ENCODE measurements around the gene ARMC12. TPM values are rescaled to one million over a fixed set of nuclear protein-coding genes. Genes with fewer than 3 reads are reported as not detected.
A peak's percentile ranks its signal among the peaks of the same experiment; 100 is the strongest.

Gene ARMC12
- total and polyA plus RNA-seq, 2 of the 13 experiments (the other 11 are each of a cell fraction or from before 2014, with no cell fraction given), result 1.3 TPM; not detected in 1

DNA sequence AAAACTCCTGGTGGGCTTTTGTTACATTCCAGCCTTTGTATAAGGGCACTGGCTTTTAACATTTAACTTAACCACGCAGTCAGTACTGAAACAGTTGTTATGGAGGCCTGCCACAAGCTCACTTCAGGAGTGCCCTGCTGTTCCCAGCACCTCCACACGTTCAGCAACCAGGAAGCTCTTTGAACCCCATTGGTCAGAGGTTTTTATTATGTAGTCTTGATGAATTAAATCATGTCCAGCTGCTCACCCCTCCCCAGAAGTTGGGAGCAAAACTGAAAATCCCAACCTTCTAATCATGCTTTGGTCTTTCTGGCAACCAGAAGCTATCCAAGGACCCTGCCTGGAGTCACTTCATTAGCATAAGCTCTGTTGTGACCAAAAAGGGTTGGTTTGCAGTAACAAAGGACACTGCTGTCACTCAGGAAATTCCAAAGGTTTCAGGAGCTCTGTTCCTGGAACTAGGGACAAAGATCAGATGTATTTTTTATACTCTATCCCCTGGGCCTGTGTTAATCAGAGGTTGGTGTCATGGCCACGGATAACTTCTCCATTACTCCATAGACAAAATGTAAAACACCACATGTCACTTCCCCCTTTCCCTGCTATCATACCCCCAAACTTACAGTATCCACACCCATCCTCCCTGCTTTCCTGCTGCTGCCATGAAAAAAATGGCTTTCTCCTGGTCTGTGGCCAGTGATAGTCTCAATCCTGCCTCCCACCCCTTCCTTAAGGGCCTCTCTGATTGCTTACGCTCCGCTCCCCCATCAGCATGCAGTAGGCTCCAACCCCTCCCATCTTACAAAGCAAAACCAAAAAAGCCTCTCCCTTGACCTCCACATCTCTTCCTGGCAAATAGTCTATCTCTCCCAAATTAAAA lies 3.1 kb downstream of the ARMC12 start (continued):
- TF ChIP-seq ZNF205 (CRISPR knock-in tag; IDR thresholded peaks at IDR 0.05), result 0 out of 2 replicates have a peak, but pooled peaks have one; percentile 16
- TF ChIP-seq SSRP1 (CRISPR knock-in tag; IDR thresholded peaks at IDR 0.05), result no peak
- TF ChIP-seq SNRNP70 (IDR thresholded peaks at IDR 0.05; ENCODE audit: low read depth, low read length), result no peak
- TF ChIP-seq, protein P1, sequence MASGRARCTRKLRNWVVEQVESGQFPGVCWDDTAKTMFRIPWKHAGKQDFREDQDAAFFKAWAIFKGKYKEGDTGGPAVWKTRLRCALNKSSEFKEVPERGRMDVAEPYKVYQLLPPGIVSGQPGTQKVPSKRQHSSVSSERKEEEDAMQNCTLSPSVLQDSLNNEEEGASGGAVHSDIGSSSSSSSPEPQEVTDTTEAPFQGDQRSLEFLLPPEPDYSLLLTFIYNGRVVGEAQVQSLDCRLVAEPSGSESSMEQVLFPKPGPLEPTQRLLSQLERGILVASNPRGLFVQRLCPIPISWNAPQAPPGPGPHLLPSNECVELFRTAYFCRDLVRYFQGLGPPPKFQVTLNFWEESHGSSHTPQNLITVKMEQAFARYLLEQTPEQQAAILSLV (CRISPR knock-in tag; IDR thresholded peaks at IDR 0.05; ENCODE audit: borderline replicate concordance), result no peak
- no peak for TF ChIP-seq ZNF839 (CRISPR knock-in tag; IDR thresholded peaks at IDR 0.05; ENCODE audit: borderline replicate concordance)
- no peak for TF ChIP-seq MAFF (IDR thresholded peaks at IDR 0.05; ENCODE audit: low read depth, low read length)
- TF ChIP-seq RCOR2 (CRISPR knock-in tag; IDR thresholded peaks at IDR 0.05), result peak; percentile 69
- TF ChIP-seq ZNF720 (CRISPR knock-in tag; IDR thresholded peaks at IDR 0.05), result no peak
- TF ChIP-seq, protein P2, sequence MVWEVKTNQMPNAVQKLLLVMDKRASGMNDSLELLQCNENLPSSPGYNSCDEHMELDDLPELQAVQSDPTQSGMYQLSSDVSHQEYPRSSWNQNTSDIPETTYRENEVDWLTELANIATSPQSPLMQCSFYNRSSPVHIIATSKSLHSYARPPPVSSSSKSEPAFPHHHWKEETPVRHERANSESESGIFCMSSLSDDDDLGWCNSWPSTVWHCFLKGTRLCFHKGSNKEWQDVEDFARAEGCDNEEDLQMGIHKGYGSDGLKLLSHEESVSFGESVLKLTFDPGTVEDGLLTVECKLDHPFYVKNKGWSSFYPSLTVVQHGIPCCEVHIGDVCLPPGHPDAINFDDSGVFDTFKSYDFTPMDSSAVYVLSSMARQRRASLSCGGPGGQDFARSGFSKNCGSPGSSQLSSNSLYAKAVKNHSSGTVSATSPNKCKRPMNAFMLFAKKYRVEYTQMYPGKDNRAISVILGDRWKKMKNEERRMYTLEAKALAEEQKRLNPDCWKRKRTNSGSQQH (CRISPR knock-in tag; IDR thresholded peaks at IDR 0.05; ENCODE audit: low read depth), result no peak
- TF ChIP-seq CBX1 (IDR thresholded peaks at IDR 0.05; ENCODE audit: low read depth), result no peak
- TF ChIP-seq, protein P3, sequence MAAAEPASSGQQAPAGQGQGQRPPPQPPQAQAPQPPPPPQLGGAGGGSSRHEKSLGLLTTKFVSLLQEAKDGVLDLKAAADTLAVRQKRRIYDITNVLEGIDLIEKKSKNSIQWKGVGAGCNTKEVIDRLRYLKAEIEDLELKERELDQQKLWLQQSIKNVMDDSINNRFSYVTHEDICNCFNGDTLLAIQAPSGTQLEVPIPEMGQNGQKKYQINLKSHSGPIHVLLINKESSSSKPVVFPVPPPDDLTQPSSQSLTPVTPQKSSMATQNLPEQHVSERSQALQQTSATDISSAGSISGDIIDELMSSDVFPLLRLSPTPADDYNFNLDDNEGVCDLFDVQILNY (CRISPR knock-in tag; conservative IDR thresholded peaks at IDR 0.05), result no peak
- TF ChIP-seq, protein P4, sequence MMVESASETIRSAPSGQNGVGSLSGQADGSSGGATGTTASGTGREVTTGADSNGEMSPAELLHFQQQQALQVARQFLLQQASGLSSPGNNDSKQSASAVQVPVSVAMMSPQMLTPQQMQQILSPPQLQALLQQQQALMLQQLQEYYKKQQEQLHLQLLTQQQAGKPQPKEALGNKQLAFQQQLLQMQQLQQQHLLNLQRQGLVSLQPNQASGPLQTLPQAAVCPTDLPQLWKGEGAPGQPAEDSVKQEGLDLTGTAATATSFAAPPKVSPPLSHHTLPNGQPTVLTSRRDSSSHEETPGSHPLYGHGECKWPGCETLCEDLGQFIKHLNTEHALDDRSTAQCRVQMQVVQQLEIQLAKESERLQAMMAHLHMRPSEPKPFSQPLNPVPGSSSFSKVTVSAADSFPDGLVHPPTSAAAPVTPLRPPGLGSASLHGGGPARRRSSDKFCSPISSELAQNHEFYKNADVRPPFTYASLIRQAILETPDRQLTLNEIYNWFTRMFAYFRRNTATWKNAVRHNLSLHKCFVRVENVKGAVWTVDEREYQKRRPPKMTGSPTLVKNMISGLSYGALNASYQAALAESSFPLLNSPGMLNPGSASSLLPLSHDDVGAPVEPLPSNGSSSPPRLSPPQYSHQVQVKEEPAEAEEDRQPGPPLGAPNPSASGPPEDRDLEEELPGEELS (CRISPR knock-in tag; IDR thresholded peaks at IDR 0.05), result peak; percentile 62
- TF ChIP-seq SMARCE1 (IDR thresholded peaks at IDR 0.05; ENCODE audit: borderline replicate concordance), result no peak
- TF ChIP-seq, protein P5, sequence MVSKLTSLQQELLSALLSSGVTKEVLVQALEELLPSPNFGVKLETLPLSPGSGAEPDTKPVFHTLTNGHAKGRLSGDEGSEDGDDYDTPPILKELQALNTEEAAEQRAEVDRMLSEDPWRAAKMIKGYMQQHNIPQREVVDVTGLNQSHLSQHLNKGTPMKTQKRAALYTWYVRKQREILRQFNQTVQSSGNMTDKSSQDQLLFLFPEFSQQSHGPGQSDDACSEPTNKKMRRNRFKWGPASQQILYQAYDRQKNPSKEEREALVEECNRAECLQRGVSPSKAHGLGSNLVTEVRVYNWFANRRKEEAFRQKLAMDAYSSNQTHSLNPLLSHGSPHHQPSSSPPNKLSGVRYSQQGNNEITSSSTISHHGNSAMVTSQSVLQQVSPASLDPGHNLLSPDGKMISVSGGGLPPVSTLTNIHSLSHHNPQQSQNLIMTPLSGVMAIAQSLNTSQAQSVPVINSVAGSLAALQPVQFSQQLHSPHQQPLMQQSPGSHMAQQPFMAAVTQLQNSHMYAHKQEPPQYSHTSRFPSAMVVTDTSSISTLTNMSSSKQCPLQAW (CRISPR knock-in tag; IDR thresholded peaks at IDR 0.05), result peak; percentile 84
- TF ChIP-seq KLF12 (CRISPR knock-in tag; IDR thresholded peaks at IDR 0.05; ENCODE audit: borderline replicate concordance), result 0 out of 2 replicates have a peak, but pooled peaks have one; percentile 53
- 0 out of 2 replicates have a peak, but pooled peaks have one; percentile 13 for TF ChIP-seq ZNF230 (CRISPR knock-in tag; IDR thresholded peaks at IDR 0.05)
- no peak for TF ChIP-seq CC2D1A (CRISPR knock-in tag; IDR thresholded peaks at IDR 0.05)
- TF ChIP-seq HMGA1 (CRISPR knock-in tag; conservative IDR thresholded peaks at IDR 0.05), result no peak
- no peak for TF ChIP-seq XRCC5 (optimal IDR thresholded peaks at IDR 0.05; ENCODE audit: low read length)
- no peak for TF ChIP-seq GATAD1 (CRISPR knock-in tag; IDR thresholded peaks at IDR 0.05)
- TF ChIP-seq, protein P6, sequence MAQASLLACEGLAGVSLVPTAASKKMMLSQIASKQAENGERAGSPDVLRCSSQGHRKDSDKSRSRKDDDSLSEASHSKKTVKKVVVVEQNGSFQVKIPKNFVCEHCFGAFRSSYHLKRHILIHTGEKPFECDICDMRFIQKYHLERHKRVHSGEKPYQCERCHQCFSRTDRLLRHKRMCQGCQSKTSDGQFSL (CRISPR knock-in tag; IDR thresholded peaks at IDR 0.05), result no peak
- TF ChIP-seq, protein P7, sequence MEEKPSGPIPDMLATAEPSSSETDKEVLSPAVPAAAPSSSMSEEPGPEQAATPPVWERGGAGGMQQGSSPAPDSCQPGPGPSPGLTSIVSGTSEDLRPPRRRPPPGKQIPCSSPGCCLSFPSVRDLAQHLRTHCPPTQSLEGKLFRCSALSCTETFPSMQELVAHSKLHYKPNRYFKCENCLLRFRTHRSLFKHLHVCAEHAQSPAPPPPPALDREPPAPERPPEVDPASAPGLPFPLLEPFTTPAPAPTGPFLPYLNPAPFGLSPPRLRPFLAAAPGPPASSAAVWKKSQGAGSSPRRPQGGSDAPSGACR (CRISPR knock-in tag; IDR thresholded peaks at IDR 0.05), result no peak
- TF ChIP-seq ZNF3 (CRISPR knock-in tag; IDR thresholded peaks at IDR 0.05), result no peak

Measured in HepG2 (cell line).